Measurements from ENCODE around the gene SLC44A1. TPM values are rescaled to one million over a fixed set of nuclear protein-coding genes. Genes with fewer than 3 reads are reported as not detected.

Gene SLC44A1
- total and polyA plus RNA-seq, 12 donors: 6.1 to 29.0 (median 17.8) TPM

- no peak for TF ChIP-seq CTCF (IDR thresholded peaks at IDR 0.05)
- Histone ChIP-seq H3K36me3 (peaks cover 0 to 50% (median 20%) of the 10 kb centered on the region in 9 donors), H3K4me3 (no peak overlapping the region), H3K9me3 (no peaks in the 10 kb centered on the region), H3K4me1 (no peaks in the 10 kb centered on the region), H3K27me3 (no peaks in the 10 kb centered on the region), H3K27ac (no peak overlapping the region)
- ATAC-seq (no peak), DNase-seq (no peak)
- intact Hi-C loops (cut with DNase I): loop anchor here in 1 of 10 donors (5.0 kb wide), 1 partner anchor 1809 kb away; no protein-coding TSS in a partner anchor
- WGBS, 2 donors: 89 to 91% methylated on average over 3 of the region's 3 CpGs
Observed at GRCh38 chr9:105357937-105358336, 113.5 kb downstream of the SLC44A1 start.

DNA sequence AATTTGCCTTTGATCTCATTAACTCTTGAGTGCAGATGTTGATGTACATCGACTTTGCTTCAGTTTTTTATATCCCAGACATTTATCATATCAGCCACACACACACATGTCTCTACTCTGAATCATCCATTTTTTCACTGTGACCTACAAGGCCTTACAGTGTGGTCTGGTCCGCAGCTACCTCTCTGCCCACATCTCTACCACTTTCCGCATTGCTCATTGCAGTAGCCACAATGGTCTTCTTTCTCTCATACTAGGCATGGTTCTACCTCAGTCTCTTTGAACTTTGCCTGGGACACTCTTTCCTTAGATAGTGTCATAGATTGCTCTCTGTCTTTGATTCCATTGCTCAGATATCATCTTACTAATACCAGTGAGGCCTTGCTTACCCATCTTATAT lies 115.4 kb downstream of the SLC44A1 start:
- Histone ChIP-seq H3K4me3 (no peak overlapping the region), H3K9me3 (no peaks in the 10 kb centered on the region), H3K27me3 (no peaks in the 10 kb centered on the region), H3K36me3 (peaks cover 0 to 69% (median 31%) of the 10 kb centered on the region in 9 donors), H3K4me1 (no peaks in the 10 kb centered on the region), H3K27ac (no peak overlapping the region)
- intact Hi-C loops (cut with DNase I): loop anchor here in 1 of 10 donors (5.0 kb wide), 1 partner anchor 1807 kb away; no protein-coding TSS in a partner anchor
- TF ChIP-seq CTCF (IDR thresholded peaks at IDR 0.05): no peak
- 88 to 91% methylated on average over 3 of the region's 3 CpGs for WGBS, 2 donors
- DNase-seq: no peak
- no peak for ATAC-seq

DNA sequence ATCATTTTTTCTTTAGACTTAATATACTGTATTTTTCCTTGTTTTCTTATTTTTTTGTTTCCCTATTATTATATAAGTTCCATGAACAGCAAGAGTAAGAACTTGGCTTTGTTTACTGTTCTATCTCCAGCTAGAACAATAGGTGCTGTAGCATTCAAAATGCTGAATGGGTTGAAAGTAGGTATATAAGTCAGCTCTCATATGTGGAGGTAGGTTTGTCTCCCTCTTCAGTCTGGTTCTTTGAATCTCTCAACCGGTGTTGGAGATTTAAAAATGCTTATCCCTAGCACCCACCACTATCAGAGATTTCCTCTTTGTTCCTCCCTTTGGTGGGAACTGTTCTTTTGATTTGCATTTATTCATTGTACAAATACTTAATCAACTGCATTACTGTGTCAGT lies 115.9 kb downstream of the SLC44A1 start:
- peak in 3 of 9 donors; percentile 11 to 20 (median 17) for TF ChIP-seq CTCF (IDR thresholded peaks at IDR 0.05)
- 62 to 72% methylated on average over 1 of the region's 1 CpG for WGBS, 2 donors
- no peak overlapping the region for H3K4me3 ChIP-seq
- peaks cover 0 to 74% (median 32%) of the 10 kb centered on the region in 9 donors for H3K36me3 ChIP-seq
- H3K4me1 ChIP-seq: no peaks in the 10 kb centered on the region
- no peak for ATAC-seq
- DNase-seq: no peak
- intact Hi-C loops (cut with DNase I): no loop called here
- H3K9me3 ChIP-seq: no peaks in the 10 kb centered on the region
- H3K27ac ChIP-seq: no peak overlapping the region
- no peaks in the 10 kb centered on the region for H3K27me3 ChIP-seq

GRCh38 chr9:105361873-105362272 lies 117.4 kb downstream of the SLC44A1 start:
- intact Hi-C loops (cut with DNase I): no loop called here
- H3K9me3 ChIP-seq: no peaks in the 10 kb centered on the region
- H3K27me3 ChIP-seq: no peaks in the 10 kb centered on the region
- no peak overlapping the region for H3K27ac ChIP-seq
- H3K4me3 ChIP-seq: no peak overlapping the region
- ATAC-seq (no peak), DNase-seq (no peak)
- peaks cover 0 to 89% (median 36%) of the 10 kb centered on the region in 9 donors for H3K36me3 ChIP-seq
- no peaks in the 10 kb centered on the region for H3K4me1 ChIP-seq
- TF ChIP-seq CTCF (IDR thresholded peaks at IDR 0.05): no peak
- 84 to 97% methylated on average over 9 of the region's 9 CpGs for WGBS, 2 donors
